Islet of Langerhans (tissue), 1 donor: ENCODE results near the gene KRTAP10-10.
"Not testable (repeated sequence)": the region's sequence is repeated elsewhere in the genome, so short reads cannot be mapped to it uniquely, and the experiment has no call there.

Experiments used
- FAIRE-seq: peaks from one replicate; lab custom pipeline; 2011; peaks lifted over from hg19 to GRCh38; lab: Jason Lieb, UNC

The KRTAP10-10 gene

DNA sequence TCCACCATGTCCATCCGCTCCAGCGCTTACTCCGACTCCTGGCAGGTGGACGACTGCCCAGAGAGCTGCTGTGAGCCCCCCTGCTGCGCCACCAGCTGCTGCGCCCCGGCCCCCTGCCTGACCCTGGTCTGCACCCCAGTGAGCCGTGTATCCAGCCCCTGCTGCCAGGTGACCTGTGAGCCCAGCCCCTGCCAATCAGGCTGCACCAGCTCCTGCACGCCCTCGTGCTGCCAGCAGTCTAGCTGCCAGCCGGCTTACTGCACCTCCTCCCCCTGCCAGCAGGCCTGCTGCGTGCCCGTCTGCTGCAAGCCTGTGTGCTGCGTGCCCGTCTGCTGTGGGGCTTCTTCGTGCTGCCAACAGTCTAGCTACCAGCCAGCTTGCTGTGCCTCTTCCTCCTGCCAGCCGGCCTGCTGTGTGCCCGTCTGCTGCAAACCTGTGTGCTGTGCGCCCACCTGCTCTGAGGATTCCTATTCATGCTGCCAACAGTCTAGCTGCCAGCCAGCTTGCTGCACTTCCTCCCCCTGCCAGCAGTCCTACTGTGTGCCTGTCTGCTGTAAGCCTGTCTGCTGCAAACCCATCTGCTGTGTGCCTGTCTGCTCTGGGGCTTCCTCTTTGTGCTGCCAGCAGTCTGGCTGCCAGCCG lies 9.9 kb upstream of the KRTAP10-10 start:
- FAIRE-seq = not testable (repeated sequence)

DNA sequence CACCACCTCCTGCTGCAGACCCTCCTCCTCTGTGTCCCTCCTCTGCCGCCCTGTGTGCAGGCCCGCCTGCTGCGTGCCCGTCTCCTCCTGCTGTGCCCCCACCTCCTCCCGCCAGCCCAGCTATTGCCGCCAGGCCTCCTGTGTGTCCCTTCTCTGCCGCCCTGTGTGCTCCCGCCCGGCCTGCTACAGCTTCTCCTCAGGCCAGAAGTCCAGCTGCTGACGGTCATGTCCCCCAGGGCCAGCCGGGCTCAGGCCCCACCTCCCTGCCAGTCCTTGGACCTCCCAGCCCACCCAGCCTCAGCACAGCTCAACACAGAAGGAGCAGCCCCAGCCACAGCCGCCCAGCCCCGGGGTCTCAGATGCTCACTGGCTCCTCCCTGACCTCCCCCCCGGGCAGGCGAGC lies 9.3 kb upstream of the KRTAP10-10 start:
- FAIRE-seq = not testable (repeated sequence)

DNA sequence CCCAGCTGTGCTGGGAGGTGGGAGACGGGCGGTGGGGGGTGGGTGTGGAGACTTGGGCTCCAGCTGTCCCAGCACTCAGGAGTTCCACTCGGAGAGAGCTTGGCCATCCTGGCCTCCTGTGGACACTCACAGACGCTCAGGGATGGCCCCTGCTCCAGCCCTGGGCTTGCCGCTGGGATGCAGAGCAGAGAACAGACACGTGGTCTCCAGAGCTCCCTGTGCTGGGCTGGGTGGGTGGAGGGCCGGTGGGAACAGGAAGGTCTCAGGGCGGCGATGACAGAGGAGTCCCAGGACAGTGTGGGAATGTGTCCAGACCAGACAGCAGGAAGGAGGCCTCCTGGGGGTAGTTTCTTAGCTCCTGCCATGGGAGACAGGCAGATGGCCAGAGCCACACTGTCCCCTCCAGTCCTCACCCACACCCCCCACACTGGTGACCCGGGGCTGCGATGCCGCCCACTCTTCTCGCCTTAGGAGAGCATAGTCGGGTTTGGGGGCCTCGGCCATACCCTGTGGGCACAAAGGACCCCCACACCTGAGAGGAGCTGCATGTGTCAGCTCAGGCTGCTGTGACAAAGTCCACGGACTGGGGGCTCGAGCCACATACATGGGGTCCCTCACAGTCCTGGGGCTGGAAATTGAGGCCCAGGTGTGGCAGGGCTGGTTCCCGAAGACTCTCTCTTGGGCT lies 8.3 kb upstream of the KRTAP10-10 start:
- FAIRE-seq = no peak

DNA sequence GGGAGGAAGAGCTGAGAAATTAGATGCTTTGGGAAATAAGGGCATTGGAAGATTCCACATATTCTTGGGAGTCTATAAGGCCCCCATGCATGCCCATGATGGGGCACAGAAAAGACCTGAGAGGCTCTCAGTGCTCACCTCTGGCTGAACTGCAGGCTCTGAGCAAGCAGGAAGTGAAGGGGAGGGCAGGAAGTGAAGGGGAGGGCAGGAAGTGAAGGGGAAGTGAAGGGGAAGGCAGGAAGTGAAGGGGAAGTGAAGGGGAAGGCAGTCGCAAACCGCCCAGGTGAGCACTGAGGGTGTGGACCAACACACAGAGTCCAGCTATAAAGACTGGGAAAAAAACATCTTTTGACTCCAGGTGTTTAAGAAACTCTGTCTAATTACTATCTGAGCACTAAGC lies 6.7 kb upstream of the KRTAP10-10 start:
- FAIRE-seq = no peak

DNA sequence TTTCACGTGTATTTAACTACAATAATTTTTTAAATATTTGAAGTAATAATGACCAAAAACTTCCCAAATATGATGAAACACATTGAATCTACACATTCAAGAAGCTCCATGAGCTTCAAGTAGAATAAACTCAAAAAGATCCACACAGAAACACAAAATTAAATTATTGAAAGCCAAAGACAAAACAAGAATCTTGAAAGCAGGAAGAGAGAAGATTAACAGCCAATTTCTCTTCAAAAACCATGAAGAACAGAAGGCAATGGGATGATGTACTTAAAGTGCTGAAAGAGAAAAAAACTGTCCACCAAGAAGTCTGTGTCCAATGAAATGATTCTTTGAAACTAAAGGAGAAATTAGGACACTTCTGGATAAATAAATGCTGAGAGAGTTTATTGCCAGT lies 5.1 kb upstream of the KRTAP10-10 start:
- FAIRE-seq = no peak

DNA sequence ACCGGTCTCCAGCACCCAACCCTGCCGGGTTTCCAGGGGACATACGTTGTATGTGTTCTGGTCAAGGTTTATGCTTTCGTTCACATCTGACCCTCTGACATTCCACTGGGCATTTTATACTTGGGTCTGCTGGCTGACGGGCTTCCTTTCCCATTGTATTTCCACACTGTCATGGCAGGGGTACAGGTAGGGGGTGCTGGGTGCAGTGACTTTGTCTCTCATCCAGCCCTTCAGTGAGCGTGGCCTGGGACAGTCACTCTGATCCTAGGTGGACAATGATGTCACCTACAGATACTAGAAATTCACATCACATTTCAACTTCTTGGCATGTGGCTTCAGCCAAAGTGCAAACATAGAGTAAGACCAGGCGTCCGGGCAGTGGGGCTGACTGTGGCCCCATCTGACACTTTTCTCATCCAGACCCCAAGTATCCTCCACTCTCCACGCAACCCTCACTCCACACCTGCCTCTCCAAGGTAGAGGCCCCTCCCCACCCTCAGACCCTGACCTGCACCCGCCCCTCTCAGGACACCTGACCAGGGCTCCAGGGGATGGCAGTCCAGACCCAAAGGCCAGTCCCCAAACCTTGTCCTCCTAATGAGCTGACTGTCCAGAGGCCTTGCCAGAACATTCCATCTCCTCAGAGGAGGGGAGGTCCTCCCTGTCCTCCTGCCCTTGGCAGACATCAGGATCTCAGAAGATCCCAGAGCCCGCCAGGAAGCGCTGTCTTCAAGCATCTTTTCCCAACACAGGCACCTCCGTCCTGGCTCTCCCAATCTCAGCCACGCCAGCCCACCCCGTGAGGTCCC lies 743 bp upstream of the KRTAP10-10 start:
- FAIRE-seq = no peak

DNA sequence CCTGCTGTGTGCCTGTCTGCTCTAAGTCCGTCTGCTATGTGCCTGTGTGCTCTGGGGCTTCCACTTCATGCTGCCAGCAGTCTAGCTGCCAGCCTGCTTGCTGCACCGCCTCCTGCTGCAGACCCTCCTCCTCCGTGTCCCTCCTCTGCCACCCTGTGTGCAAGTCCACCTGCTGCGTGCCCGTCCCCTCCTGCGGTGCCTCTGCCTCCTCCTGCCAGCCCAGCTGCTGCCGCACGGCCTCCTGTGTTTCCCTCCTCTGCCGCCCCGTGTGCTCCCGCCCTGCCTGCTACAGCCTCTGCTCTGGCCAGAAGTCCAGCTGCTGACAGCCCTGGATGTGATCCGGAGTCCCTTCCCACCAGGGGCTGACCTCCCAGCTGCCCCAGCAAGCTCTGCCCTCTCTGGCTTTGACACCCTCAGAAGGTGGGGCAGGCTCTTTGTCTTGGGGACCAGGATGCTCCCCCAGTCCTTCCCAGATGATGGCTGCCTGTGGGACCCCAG lies 744 bp downstream of the KRTAP10-10 start:
- not testable (repeated sequence) for FAIRE-seq

DNA sequence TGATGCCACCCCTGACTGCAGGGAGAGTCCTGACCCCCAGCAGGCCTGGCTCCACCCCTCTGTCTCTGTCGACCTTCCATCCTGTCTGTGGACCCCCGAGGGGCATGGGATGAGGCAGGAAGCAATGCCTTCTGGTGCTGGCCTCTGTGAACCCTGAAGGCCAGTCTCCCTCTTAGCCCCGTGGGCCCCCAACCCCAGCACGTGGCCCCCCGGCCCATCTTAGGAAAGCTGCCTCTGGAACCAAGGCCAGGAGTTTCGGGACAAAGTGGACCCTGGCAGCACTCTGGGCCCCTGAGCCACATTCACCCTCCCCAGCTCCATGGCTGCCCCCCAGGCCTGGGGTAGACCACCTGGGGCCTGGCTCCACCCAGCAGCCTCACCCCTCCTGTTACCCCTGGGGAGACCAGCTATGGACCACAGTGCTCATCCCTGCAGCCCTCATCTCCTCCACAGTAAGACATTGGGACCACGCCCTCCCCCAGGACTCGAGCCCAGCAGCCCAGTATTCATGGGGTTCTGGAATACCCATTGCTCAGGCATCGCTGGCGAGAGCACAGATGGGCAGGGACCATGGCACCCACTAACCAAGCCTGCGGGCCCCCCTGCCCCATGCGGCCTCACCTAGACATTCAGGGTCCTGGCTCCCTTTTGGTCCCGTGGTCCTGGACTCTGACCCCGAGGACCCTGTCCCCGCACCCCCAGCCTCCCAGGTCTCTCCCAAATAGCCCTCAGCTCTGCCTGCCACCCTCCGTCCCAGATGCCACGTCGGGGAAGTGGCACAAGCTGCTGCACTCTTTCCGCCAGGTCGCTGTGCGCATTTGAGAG lies 1.6 kb downstream of the KRTAP10-10 start:
- not testable (repeated sequence) for FAIRE-seq

DNA sequence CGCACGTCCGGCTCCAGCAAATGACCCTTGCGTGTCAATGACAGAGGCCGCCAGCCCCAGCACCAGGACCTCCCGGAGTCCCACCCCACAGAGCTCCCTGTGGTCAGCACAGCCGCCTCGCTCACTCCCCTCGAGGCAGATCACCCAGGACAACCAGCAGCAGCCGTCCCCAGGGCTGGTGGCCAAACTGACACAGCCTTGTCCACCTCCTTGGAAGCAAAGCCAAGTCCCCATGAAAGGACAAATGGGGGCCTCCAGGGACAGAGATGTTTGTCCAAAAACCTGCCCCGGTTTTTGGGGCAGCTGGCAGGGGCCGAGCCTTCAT lies 2.1 kb downstream of the KRTAP10-10 start:
- FAIRE-seq = no peak

DNA sequence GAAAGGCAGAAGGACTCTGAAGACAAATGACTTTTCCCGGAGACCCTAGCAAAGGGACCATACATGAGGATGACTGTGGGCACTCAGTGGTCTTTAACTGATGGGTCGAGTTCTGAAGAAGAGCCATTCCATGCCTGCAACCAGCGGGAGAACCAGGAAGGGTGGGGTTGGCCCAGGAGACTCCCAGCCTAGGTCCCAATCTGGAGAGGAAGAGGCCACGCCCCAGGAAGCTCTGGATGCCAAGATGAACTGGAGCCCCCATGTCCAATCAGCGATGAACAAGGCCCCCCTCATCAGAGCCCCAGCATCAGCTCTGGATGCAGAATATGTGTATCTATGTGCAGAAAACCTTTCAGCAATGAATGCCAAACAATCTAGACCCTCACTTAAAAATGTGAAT lies 3.6 kb downstream of the KRTAP10-10 start:
- FAIRE-seq = no peak

DNA sequence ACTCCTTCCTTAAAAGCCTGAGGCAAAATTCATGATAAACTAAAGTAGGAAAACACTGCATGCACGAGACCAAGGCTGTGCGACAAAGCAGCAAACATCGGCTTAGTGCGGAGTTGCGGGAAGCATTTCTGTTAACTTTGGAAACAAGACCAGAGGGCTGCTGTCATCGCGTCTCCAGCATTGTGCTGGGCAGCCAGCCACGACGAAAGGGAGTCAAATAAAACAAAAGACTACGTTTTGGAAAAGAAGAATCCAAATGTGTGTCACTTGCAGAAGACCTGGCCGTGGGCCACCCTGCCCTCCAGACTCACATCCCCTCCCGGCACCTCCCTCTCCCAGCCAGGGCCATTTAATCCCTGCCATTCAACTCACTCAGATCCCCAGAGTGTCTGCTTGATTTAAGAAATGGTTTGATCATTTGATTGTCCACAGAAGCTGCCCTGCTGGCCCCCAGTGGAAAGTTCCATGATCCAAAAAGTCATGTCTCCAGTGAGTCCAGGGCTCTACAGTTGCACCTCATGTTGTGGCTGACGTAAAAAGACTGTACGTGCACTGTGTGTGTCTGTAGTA lies 6.7 kb downstream of the KRTAP10-10 start:
- FAIRE-seq = no peak

DNA sequence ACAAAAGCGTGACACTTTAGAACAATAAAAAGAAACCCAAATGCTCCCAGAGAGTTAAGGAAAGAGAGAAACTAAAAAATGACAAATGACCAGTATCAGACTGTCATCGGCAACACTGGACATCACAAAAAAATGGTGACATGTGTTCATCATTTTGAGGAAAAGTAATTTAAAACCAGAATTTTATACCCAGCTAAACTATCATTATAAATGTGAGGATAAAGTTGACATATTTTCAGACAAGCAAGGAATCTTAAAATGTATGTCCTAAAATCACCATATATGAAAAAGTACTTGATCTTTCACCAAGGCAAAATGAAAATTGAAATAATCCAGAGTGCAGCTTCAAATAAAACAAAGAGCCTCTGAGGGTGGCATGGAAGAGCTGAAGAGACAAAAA lies 7.7 kb downstream of the KRTAP10-10 start:
- no peak for FAIRE-seq

DNA sequence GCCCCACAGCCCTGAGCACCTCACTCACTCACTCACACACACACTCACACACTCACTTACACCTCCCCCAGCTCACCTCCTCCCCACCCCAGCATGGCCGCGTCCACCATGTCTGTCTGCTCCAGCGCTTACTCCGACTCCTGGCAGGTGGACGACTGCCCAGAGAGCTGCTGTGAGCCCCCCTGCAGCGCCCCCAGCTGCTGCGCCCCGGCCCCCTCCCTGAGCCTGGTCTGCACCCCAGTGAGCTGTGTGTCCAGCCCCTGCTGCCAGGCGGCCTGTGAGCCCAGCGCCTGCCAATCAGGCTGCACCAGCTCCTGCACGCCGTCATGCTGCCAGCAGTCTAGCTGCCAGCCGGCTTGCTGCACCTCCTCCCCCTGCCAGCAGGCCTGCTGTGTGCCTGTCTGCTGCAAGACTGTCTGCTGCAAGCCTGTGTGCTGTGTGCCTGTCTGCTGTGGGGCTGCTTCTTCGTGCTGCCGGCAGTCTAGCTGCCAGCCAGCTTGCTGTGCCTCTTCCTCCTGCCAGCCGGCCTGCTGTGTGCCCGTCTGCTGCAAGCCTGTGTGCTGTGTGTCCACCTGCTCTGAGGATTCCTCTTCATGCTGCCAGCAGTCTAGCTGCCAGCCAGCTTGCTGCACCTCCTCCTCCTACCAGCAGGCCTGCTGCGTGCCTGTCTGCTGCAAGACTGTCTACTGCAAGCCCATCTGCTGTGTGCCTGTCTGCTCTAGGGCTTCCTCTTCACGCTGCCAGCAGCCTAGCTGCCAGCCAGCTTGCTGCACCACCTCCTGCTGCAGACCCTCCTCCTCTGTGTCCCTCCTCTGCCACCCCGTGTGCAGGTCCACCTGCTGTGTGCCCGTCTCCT lies 9.4 kb downstream of the KRTAP10-10 start, which contains the start of gene KRTAP10-11:
Gene KRTAP10-11, plus strand, starts transcription at position 49 of the 856 bp plus-strand sequence. Its CDS starts 45 bp downstream, at position 94.
- FAIRE-seq = not testable (repeated sequence)

DNA sequence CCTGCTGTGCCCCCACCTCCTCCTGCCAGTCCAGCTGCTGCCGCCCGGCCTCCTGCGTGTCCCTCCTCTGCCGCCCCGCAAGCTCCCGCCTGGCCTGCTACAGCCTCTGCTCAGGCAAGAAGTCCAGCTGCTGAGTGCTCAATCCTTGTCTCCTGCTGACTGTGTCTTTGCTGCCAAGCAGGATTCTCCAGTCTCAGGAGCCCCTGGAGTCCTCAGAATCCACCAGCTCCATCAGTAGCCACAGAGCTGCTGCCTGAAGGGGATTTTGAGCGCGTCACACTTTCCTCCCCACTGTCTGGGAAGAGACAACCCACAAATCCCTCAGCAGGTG lies 10.0 kb downstream of the KRTAP10-10 start:
- no peak for FAIRE-seq

DNA sequence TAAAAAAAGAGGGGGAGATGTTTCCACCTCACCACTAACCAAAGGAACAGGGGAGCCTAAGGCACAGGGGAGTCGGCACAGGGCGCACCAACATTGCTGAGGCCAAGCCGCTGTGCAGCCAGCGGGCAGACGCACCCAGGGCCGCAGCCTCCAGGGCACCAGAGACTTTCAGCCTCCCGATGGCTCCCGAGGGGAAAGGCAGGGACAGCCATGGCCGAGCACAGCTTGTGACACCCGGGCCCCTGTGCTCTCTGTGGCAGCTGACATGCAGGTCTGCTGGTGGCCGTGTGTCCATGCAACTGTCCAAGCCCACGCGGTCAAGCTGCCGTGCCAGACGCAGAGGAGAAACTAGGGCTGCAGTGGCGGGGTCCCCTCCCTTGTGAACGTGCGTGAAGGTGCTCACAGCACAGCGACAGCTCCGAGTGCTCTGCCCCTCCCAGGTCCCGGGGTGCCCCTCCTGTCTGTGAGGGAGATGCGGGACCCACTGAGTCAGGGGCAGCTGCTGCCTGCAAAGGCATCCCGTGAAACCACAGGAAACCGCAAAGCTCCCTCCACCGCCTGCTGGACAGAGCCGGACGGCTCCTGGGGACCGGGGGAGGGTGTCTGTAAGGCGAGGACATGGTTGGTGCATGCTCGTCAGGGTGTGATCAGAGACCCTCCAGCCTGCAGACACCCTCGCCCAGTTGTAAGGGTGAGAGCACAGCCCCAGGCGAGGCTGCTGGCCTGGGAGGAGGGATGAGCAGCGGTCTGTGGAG lies 11.6 kb downstream of the KRTAP10-10 start:
- FAIRE-seq = no peak

DNA sequence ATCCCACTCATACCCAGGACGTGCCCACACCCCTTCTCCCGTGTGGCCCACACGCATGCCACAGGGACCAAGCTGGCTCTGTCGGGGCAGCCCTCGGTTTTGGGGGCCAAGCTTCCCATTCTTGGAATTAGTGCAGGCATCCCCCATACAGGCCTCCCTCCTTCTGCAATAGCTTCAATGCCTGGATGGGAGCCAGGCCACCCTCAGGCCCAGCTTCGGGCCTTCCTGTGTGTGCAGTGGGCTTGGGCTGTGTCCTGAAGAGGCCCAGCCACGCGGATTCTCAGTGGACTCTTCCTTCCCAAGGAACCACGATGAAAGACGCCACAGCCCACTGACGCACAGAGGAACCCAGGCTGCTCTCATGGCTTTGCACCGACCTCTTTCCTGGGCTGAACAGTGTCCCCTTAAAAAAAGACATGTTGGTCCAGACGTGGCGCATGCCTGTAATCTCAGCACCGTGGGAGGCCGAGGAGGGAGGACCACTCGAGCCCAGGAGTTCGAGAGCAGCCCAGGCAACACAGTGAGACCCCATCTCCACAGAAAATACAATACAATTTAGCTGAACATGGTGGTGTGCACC lies 12.5 kb downstream of the KRTAP10-10 start:
- no peak for FAIRE-seq

DNA sequence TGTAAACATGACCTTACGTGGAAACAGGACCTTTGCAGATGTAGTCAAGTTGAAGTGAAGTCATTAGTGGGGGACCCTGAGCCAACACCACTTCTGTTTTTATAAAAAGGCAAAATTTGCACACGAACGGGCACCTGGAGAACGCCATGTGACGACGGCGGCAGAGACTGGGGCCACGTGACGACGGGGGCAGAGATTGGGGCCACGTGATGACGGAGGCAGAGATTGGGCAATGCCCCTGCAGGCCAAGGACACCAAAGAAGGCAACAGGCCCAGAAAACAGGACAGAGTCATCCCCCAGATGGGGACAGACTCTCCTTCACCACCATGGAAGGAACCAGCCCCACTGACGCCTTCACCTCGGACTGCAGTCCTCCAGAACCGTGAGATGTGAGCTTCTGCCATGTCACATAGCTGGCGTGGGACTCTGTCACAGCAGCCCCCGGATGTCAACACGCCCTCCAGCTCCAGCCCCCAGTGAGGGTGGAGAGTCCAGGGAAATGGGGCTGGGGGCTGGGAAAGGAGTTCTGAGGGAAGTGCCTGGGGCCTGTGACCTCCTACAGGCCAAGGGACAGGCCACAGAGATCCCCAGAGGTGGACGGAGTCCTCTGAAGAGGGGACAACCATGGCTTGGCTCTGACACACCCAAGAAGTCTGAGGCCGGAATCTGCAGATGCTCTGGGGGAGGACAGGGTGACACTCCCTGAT lies 13.3 kb downstream of the KRTAP10-10 start:
- FAIRE-seq = no peak

DNA sequence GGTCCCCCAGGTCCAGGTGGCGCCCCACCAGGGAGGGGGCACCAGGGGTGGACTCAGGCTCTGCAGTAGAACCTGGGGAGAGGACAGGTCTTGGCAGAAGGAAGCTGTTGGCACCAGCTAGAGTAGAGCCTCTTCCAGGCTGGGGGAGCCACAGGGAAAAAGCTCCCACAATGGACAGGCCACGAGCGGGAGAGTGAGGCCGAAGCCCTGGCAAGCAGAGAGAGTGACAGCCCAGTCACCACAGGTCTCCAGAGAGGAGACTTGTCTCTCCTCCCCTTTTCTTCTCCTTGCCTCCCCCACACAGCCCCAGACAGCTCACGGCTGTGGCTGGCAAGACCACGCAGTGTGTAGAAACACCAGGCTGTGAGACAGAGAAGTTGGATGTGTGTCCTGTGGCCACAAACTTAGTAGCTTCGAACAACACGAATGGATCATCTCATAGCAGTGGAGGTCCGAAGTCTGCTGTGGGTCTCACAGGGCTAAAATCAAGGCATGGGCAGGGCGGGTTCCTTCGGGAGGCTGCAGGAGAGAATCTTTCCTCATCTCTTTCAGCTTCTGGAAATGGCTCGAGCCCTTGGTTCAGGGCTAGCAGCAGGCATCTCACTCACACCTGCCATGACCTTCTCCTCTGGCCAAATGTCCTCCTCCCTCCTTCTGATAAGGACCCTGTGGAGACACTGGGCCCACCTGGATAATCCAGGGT lies 14.0 kb downstream of the KRTAP10-10 start:
- FAIRE-seq = no peak

DNA sequence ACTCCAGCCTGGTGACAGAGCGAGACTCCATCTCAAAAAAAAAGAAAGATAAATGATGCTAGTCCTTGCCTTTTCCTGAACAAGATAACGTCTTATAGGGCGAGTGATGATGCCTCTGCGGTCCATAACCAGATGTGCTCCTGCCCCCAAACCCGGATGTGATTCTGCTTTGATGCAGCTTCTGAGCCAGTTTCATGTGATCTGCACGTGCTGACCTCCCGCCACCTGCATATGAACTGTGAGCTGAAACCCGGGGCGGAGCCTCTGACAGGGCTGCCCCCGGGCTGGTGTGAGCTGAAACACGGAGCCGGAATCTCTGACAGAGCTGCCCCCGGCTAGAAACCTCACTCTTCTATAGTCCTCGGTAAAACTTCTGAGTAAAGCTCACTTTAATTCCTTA lies 16.0 kb downstream of the KRTAP10-10 start:
- FAIRE-seq = no peak
